HG03442 (cell line): ENCODE data around the gene SND1.
A peak's percentile ranks its signal among the peaks of the same experiment; 100 is the strongest.
"Not testable (repeated sequence)": the region's sequence is repeated elsewhere in the genome, so short reads cannot be mapped to it uniquely, and the experiment has no call there.

Experiments used
- ATAC-seq: cut with Tn5 transposase; IDR thresholded peaks from one replicate; pipeline ENCODE4 v1.9.1; 2021; ENCODE audit warnings: mild to moderate bottlenecking, moderate library complexity; ENCODE audit not compliant: unreplicated experiment

The SND1 gene

DNA sequence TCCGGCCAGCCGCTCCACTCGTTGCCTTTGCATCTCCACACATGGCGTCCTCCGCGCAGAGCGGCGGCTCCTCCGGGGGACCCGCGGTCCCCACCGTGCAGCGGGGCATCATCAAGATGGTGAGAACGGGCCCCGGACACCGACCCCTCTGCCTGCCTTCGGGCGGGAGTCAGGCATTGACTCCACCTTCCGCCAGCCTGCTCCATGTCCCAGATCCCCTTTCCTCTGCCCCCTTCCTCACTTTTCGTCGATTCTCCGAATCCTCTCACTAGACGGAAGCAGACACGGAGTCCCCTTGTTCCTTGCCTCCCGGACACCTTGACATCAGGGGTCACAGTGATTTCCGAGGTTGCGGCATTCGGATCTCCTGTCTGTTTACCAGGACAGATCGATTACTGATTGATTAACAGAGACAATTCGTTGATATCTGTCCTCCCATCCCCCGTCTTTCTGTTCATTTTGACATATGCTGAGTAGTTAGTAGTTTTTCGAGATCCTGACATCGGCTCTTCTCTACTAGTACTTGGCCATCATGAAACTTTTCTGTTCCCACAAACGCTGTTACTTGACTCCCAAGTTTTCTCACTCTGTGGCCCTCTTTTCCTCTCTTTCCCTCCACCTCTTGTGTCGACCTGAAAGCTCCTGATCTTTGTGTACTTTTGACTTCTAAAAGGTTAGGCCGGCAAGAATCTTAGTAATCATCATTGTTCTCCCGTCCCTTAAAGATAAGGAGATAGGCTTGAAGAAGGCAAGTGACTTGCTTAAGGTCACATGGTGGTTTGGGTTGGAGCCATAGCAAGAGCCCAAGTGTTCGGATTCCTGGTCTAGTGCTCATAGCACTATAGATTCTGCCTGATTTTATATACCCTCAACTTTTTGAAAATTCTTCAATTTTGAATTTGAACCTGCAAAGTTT is 597 bp downstream of the SND1 start:
- ATAC-seq, result peak; percentile 9

DNA sequence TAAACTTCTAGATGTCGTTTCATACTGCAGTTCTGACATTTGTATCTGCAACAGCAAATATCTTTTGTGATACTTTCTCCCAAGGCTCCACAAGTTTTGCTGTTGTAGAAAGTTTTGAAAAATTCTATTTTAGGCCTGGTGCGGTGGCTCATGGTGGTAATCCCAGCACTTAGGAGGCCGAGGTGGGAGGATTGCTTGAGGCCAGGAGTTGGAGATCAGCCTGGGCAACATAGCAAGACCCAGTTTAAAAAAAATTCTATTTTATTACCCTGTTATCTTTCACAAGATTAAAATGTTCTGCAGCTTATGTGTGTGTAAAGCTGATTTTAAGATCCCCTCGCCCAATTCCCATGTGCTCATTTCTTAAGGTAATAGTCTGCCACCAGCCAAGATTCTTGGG is 1.4 kb downstream of the SND1 start:
- no peak for ATAC-seq

DNA sequence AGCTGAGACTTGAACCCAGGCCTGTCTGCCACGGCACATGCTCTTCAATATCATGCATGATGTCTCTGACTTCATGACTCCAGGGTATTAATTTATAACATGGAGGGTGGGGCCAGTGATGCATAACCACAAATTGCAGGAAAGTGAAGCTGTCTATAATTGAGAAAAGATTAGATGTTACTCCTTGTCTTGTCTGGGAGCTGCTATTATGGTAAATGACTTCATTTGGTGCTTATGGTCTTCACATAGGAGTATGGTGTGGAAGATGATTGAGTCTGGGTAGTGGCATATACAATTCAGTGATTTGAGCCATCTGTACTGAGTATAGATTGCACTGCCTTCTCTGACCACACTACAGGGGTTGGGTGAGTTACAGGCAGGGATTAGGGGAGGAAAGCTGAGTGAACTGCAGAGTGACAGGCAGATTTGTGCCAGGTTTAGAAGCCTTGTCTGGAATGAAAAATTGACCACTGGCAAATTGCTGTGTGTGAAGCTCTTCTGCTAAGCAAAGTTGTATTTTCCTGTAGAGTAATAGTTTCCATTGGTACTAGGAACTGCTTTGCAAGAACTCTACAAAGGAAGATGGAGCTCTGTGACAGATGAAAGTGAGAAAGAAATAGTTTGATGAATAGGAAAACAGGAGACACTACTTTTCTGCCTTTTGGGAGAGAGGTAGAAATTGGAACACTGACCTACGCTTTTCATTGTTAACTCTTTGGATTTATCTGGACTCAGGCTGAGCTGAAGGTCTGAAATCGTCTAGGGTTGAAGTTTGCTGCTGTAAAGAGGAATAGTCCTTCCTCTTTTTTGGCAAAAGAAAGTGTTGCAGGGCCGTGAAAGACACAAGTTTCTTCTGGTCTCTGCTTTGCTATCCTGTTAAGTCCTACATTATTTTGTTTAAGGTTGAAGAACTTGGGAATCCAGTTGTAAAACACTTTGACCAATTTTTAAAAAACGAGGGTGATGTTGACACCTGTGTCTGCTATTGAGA is 2.7 kb downstream of the SND1 start:
- no peak for ATAC-seq

DNA sequence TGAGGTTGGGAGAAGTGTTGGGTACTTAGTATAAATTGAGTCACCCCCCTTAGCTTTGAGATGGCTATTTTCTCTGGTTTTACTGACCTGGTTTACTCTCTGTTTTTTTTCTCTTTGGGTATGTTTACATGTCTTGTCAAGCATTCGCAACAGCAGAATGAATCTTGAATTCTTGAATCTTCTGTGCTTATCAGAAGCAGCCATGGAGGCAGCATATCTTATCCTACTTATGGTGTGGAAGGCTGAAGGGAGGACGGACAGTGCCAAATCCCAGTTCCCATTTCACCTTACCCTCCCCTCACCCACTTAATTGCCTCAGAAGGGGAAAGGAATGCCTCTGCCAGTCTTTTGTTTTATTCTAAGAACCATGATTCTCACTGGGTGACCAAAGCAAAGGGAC is 3.7 kb downstream of the SND1 start:
- ATAC-seq, result no peak

DNA sequence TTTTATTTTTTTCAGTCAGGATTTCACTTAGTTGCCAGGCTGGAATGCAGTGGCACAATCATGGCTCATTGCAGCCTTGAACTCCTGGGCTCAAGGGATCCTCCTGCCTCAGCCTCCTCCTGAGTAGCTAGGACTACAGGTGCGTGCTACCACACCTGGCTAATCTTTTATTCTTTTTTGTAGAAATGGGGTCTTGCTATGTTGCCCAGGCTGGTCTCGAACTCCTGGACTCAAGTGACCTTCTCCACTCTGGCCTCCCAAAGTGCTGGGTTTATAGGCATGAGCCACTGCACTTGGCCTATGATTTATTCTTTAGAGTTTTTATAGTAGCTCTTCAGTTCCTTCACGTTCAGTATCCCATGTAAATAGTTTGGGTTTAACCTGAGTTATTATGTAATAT is 5.5 kb downstream of the SND1 start:
- ATAC-seq, result no peak

DNA sequence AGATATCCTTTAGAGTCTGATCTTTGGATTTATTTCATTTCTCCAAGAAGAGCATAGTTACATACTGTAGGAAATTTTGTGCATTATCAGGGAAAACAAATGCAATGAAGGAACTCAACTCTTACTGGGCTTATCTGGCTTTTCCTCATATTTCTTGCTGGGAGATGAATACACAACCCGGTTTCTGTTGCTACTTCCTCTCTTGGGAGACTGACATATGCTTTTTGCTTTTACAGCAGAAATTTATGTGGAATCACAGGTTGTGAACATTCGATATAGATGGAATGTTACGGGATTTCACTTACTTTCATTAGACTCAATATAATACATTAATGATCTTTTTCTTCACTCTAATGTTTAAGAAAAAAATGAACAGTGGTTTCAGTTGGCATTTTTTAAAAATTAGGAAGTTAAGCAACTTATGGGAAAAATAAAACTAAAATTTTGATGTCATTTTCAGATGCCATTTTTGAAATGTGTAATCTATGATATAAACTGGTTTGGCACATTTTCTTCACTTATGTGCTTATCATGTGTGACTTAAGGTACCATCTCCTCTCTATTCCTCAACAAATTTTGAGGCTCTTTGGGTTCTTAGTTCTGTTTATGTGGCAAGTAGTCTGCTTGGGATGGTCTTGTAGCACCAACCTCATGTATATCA is 7.1 kb downstream of the SND1 start:
- no peak for ATAC-seq

DNA sequence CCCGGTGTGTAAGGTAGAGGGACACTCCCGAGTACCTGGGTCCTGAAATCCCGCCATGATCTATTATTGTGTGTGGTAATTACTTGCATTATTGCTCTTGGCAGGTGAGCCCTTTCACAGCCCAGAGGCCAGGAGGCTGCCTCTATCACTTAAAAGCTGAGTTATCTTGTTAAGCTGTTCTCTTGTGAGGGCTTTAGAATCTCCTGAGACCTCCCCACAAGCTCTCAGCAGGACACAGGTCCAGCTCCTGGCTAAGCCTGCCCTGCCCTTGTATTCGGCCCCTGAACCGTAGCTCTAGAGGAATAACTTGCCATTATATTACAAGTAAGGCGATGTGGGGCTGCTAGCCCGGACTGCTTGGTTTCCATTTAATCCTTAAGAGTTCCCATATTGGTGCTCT is 13.9 kb downstream of the SND1 start:
- no peak for ATAC-seq

DNA sequence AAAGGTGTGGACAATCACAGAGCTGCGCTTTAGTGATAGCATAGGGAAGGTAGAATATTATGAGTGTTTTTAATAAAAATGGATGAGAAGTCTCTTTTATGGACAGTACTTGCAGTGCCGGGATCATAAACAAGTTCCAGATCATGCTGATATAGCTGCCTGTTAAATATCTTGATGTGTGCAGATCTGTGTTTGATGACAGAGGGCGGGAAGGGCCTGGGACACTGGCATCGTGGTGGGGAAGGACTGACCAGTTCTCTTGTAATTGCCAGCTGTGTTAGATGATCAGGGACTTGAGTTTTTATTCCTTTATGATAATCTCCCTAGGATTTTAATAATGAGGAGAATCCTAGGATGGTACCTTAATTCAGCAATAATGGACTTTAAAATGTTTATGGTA is 14.6 kb downstream of the SND1 start:
- no peak for ATAC-seq

DNA sequence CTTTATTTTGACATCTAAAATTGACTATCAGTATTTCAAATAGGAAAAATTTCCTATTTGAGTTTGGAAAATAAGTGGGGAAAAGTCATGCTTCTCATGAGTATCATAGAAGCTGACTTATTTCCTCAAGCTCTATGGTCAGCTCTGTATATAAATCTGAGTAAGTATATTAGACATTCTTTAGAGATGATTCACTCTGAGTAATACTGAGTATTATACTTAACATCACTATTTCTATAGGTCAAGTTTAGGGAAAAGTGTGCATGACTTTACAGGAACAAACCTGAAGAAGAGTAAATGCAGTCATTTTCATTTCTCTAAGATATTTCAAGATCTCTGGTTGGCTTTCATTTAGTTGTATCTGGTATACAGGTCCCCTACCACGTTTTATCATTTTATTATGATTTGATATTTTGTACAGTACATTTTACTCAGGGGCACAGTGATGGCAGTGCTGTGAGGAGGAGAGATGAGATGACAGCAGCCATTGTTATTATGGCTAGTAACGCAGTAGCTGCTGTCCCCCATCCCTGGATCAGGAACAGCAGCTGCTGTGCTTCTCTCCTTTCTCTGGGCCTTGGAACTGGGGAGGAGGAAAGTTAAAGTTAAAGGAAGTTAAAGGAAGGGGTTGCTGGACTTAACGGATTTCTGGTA is 15.2 kb downstream of the SND1 start:
- ATAC-seq, result peak; percentile 61

DNA sequence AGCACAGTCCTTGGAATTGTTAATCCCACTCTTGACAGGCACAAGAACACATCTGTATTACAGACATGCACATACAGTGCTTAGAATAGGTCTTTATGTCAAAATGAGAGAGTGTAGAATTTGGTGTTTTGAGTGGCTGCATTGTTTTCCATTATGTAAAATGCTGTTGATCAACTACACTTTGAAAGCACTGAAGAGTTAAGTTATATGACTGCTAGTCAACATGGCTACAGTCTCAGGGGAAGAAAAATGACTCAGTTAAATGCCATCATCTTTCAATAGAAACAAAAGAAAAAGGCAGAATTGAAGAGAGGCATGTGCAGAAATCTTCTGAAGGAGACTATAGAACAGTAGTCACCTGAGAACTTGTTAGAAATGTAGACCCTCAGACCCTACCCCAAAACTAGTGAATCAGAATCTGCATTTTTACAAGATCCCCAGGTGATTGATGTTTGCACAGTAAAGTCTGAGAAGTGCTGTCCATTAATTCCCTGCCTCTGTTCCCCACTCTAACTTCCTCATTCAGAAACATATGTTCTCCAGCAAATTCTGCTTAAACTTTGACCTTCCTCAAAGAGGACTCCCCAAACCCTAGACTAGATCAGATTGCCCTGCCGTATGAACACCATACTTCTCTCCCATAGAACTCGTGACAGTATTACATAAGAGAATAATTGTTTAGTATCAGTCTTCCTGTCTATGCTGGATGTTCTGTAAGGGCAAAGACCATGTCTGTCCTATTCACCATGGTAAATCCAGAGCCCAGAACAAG is 16.0 kb downstream of the SND1 start:
- no peak for ATAC-seq

DNA sequence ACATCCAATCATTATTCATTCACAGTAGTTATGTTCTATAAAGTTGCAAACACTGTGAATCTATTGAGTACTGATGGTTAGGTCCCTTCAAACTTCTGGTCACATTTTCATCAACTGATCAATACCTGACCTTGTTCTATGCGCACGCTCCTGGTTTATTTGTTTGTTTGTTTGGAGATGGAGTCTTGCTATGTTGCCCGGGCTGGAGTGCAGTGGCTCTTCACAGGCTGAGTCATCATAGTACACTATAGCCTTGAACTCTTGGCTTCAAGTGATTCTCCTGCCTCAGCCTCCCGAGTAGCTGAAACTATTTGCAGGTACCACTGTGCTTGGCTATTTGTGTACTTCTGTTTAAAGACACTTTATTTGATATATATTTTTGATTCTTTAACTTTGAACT is 19.3 kb downstream of the SND1 start:
- no peak for ATAC-seq

DNA sequence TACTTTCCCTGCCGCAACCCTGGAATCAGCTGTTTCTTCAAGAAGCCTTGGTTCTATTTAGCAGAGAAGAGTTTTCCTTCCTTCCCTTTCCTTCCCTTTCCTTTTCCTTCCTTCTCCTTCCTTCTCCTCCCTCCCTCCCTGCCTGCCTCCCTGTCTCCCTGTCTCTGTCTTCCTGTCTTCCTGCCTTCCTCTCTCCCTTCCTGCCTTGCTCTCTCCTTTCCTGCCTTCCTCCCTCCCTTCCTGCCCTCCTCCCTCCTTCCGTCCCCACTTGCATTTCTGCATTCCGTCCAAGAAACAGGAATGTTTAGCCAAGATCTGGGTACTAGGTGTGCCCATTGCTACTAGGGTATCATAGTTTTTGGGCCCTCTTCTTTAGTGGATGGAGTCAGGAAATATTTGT is 21.9 kb downstream of the SND1 start:
- ATAC-seq, result no peak

DNA sequence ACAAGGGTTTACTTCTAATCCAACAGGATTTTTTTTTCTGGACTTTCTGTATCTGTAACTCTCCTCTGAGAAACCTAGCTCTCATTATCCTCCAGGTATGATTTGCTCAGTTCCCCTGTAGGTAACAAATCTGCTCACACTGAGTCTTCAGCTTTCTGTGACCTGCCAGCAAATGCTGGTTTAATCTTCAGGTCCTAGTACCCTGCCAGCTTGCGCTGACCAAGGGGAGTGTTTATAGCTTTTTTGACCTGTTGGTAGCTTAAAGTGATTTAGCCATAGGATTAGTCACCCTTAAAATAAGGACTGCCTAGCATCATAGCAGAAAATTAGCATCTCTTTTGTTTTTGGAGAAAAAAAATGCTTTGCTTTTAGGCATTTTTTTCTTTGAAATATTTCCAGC is 22.4 kb downstream of the SND1 start:
- ATAC-seq, result no peak

DNA sequence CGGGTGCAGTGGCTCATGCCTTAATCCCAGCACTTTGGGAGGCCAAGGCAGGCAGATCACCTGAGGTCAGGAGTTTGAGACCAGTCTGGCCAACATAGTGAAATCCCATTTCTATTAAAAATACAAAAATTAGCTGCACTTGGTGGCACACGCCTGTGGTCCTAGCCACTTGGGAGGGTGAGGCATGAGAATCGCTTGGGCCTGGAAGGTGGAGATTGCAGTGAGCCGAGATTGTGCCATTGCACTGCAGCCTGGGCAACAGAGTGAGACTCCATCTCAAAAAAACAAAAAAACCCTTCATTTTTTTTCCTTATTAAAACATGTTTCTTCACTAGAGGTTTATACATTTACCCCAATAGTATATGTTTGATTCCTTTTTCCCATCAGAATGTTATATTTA is 22.9 kb downstream of the SND1 start:
- ATAC-seq, result not testable (repeated sequence)

DNA sequence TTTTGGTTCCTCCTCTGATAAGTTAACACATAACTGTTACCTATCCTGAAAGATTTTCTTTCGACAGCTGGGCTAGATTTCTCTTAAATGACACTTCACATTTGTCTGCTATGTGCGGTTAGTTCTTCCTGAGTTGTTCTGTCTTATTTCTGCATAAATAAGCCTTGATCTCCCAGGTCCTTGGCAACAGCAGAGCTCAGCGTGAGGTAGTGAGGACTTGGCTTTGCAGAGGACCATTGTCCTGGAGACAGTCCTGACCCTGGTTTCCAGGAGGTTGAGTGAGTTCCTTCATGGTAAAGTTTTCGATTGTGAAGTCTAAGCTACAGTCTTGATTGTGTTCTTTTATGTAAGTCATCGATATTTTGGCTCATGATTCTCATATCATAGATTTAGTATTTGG is 23.7 kb downstream of the SND1 start:
- no peak for ATAC-seq

DNA sequence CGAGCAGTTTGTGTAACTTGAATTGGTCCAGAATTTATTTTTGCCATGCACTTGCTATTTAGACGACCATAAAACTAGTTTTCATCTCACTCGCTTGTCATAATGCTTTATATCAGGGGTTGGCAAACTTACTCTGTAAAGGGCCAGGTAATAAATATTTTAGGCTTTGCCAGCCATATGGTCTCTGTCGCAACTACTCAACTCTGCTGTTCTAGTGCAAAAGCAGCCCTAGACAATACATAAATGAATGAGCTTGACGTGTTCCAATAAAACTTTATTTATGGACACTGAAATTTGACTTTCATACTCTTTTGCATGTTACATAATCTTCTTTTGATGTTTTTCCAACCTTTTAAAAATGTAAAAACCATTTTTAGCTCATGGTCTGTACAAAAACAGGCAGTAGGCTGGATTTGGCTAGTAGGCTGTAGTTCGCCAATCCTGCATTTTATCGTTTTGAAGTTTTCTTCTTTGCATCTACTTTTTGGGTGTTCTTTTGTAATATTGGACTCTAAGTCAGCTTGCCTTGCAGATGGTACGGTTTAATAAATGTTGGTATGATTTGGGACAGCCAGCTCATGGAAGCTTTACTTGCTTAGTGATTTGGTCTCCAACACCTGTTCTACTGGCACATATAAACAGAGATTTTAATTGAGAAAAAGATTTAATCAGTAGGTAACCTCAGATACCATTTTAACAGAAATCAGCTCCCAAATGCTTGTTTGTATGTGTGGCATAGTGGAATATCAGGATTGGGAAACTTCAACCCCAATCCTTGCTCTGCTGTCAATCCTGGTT is 25.6 kb downstream of the SND1 start:
- no peak for ATAC-seq

DNA sequence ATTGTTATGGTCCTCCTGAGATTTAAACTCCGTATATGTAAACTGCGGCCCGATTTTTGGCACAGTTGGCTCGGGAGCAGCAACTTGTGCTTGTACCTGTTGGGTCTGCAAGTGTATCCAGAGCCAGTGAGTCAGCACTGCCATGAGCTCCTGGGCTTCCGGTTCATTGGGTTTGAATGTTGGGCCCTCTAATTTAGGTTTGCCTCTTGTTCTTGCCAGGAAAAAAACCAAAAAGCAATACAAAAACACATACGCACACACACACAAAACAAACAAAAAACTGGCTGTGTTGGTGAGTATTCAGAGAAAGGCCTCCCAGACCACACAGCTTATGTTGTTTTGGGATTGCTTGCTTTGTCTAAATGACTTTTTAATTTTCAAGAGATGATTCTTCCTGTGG is 26.3 kb downstream of the SND1 start:
- ATAC-seq, result no peak

DNA sequence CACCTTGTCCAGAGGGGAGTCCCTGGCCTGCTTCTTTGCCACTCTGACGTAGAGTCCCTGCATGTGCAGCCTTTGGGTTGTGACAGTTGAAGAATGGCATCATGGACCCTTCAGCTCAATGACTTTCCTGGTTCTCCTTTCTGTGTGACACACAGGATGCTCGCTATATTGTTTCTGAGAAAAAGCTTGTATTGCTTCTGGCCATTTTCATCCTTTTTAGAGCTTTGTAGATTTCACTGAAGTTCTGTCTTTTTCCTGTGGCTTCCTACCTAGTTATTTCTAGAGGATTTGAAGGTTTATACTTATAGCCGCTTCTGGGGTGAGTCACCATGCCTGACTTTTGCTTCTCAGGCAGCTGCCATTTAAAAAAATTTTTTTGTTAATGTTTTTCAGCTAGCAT is 27.0 kb downstream of the SND1 start:
- peak; percentile 91 for ATAC-seq

DNA sequence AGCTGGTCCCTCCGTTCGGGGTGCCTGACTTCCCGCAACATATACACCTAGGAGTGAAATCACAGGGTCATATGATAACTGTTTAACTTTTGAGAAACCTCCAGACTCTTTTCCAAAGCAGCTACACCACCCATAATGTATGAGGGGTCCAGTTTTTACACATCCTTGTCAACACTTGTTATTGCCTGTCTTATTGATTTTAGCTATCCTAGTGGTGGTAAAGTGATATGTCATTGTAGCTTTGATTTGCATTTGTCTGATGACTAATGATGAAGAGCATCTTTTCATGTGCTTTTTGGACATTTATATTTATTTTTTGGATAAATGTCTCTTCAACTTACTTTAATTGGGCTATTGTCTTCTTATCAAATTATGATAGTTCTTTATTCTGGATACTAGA is 29.0 kb downstream of the SND1 start:
- ATAC-seq, result no peak
